ENCODE measurements around the gene FLNA. TPM values are rescaled to one million over a fixed set of nuclear protein-coding genes. Genes with fewer than 3 reads are reported as not detected.

Gene FLNA
- total RNA-seq, 1 donor from 2014 or later, result 1,080 TPM

DNA sequence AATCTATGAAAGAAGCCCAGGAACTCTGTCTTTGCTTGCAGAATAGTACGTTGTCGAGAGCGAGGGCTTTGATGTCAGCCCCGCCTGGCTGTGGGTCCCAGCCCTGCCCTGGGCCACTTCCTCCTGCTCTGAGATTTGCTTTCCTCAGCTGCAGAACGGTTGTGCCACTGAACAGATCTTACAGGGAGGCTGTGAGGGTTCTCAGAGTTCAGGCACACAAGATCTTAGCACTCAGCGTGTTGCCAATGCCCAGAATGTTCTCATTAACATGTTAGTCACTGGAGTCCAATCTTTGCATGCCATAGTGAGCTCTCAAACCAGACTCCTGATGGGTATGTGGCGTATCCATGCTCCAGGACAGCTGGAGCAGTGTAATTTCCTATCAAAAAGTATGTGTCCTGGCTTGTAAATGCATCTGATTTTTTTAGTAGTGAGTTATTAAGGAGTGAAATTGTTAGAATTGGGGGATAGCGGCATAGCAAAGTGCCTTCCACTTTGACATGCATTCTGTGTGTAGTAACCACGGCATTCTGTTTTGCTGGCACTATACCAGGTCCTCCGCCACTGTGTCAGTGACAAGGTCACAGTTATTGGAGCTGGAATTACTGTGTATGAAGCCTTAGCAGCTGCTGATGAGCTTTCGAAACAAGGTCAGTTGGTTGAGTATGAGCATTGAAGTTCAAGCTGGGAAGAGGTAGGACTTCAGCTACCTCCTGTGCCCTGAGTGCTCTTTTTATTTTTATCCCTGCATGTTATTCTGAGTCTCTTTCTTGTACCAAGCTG, 47.2 kb downstream of the FLNA start:
- H3K9me3 ChIP-seq, result no peaks in the 10 kb centered on the region
- no peak for TF ChIP-seq CTCF (IDR thresholded peaks at IDR 0.05)
- H3K4me3 ChIP-seq, result no peak overlapping the region
- no peaks in the 10 kb centered on the region for H3K36me3 ChIP-seq
- H3K27me3 ChIP-seq (ENCODE audit: low read depth), result no peaks in the 10 kb centered on the region
- ATAC-seq (peak; percentile 50 to 54), DNase-seq (no peak)
- intact Hi-C loops (cut with DNase I), result no loop called here
- H3K27ac ChIP-seq, result no peak overlapping the region
- peaks cover 15% of the 10 kb centered on the region for H3K4me1 ChIP-seq

GRCh38 chrX:154325541-154325940, 48.9 kb downstream of the FLNA start:
- no peaks in the 10 kb centered on the region for H3K36me3 ChIP-seq
- H3K27ac ChIP-seq, result no peak overlapping the region
- no peaks in the 10 kb centered on the region for H3K9me3 ChIP-seq
- H3K4me1 ChIP-seq, result peaks cover 15% of the 10 kb centered on the region
- H3K4me3 ChIP-seq, result no peak overlapping the region
- TF ChIP-seq CTCF (IDR thresholded peaks at IDR 0.05), result no peak
- ATAC-seq (no peak), DNase-seq (no peak)
- intact Hi-C loops (cut with DNase I), result no loop called here
- no peaks in the 10 kb centered on the region for H3K27me3 ChIP-seq (ENCODE audit: low read depth)

DNA sequence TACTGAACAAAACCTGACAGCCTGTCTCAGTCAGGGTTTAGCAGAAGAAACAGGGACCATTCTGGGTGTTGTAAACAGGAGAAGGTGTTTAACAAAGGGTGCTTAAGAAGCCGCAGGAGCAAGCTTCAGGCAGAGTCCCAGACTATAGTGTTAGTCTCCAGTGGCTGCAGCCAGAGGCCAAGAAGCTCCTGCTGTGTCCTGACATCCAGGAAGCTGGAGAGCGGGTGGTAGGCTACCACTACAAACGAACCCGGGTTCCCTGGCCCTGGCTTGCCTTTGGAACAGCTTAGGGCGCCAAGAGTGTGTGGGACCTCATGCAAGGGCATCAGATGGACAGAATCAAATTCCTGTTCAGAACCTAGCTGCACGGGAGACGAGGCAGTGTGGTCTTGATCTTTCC, 50.9 kb downstream of the FLNA start:
- ATAC-seq, result no peak
- intact Hi-C loops (cut with DNase I), result no loop called here
- Histone ChIP-seq H3K4me1 (peaks cover 15% of the 10 kb centered on the region), H3K4me3 (no peak overlapping the region), H3K27ac (no peak overlapping the region), H3K36me3 (no peaks in the 10 kb centered on the region), H3K27me3 (ENCODE audit: low read depth) (no peaks in the 10 kb centered on the region), H3K9me3 (no peaks in the 10 kb centered on the region)
- no peak for DNase-seq
- no peak for TF ChIP-seq CTCF (IDR thresholded peaks at IDR 0.05)

DNA sequence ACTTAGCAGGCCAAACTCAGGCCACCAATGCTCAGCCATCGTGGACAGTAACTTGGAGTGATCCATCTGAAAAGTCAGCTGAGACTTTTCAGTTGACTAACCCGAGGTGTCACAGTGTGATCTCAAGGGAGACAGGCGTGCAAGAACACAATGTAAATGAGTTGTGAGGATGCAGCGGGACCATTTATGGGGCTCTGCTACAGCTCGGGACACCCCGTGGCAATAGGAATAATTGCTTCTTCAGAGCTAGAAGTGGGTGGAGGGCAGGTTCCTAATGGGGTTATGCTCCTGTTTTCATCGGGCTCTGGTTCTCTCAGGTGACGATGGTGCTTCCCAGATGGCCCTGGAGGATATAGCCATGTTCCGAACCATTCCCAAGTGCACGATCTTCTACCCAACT, 51.5 kb downstream of the FLNA start:
- Histone ChIP-seq H3K27ac (no peak overlapping the region), H3K4me3 (no peak overlapping the region), H3K36me3 (no peaks in the 10 kb centered on the region), H3K27me3 (ENCODE audit: low read depth) (no peaks in the 10 kb centered on the region), H3K9me3 (no peaks in the 10 kb centered on the region), H3K4me1 (peaks cover 15% of the 10 kb centered on the region)
- intact Hi-C loops (cut with DNase I), result no loop called here
- ATAC-seq (no peak), DNase-seq (no peak)
- TF ChIP-seq CTCF (IDR thresholded peaks at IDR 0.05), result no peak

- Histone ChIP-seq H3K4me1 (peaks cover 3% of the 10 kb centered on the region), H3K36me3 (no peaks in the 10 kb centered on the region), H3K9me3 (no peaks in the 10 kb centered on the region), H3K4me3 (no peak overlapping the region), H3K27me3 (ENCODE audit: low read depth) (no peaks in the 10 kb centered on the region), H3K27ac (no peak overlapping the region)
- no peak for TF ChIP-seq CTCF (IDR thresholded peaks at IDR 0.05)
- DNase-seq, result no peak
- intact Hi-C loops (cut with DNase I), result no loop called here
- no peak for ATAC-seq
Measured at GRCh38 chrX:154321594-154321993, 52.8 kb downstream of the FLNA start.
